GM20000 (cell line): ENCODE results near the gene TNIP1.

Source experiments
- DNase-seq: peaks from one replicate; pipeline ENCODE4 v3.0.0; 2012; ENCODE audit warnings: low spot score
- CTCF ChIP-seq: IDR thresholded peaks from 2 replicates; pipeline ENCODE4 v1.5.1; 2012; ENCODE audit warnings: mild to moderate bottlenecking, control low read depth; ENCODE audit errors: extremely low read depth, missing control alignments

Gene TNIP1

DNA sequence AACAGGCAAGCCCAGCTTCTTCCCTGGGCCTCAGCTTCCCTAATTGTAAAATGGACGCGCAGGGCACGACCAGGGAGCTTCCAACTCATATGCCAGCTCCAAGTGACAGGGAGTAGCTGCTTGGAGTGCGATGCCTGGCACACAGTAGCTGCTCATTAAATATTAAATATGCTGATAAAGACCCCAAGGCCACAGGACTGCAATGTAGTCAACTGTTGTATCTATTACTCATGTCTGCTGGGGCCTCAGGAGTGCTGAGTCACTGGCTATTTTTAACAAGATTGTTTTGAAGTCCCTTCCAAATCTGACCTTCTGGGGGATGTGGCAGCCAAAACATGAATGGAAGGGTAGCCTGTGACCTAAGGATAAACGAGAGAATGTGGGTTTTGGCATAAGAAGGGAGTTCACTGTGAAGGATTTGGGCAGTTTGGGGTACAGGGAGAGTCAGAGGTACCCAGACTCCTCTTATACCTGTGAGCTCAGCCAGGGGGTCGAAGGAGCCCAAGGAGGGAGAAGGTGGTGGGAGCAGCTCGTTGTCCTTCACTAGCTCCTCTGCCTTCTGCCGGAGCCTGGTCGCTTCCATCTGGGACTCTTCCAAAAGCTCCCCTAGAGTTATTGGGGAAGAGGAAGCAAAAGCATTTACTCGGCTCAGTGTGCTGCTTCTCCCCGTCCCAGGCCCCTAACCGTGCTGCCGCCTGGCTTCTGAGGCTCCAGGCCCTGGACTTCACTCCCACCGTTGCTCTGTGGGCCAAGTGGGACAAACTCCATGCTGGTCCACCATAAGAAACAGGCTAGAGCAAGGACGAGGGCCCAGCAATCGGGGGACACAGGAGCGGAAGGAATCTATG, 17.5 kb downstream of the TNIP1 start:
- no peak for TF ChIP-seq CTCF
- no peak for DNase-seq

DNA sequence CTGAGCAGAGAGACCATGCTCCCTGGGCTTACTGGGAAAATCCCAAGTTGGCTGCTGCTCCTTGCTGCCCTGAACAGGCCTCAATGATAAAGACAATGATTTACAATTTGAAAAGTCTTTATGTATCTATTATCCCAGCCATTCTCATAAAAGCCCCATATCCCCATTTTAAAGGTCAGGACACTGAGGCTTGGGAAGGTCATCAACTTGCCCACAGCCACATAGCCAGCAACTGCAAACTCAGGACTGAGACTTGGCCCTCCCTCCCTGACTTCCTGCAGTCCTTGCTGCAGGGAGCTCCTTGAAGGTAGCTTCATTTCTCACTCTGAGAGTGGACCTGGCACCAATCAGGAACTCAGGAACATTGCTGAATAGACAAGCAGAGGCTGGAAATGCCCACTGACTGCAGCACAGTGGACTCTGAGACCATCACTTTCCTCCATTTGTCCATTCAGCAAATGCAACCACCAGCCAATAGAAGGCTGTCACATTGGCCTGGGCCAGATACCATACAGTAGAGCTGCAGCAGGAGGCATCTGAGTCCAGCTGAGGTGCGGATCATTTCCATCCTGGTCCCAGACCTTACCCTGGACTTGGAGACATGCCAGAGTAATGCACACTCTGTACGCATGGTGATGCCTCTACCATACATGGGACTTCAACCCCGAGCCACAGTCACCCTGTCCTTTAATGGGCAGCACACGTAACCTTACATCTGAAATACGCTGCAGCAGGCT, 18.3 kb downstream of the TNIP1 start:
- TF ChIP-seq CTCF = no peak
- no peak for DNase-seq

DNA sequence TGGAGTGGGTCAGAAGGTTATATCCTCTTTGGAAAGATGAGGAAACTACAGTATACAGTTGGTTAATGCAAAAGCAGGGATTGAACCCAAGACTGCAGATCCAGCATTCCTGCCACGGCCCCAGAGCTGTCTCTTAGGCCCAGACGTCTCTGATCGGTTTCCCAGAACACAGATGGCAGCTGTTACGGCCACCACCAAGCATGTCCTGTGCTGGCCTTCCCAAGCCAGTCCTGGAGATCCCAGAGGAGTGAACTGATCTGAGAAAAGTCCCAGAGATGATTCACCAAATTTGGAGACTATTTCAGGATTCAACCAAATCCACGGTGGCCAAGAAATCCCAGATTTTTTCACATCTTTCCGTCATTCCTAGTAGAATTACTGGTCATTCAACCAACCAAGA, 20.1 kb downstream of the TNIP1 start:
- no peak for TF ChIP-seq CTCF
- DNase-seq = no peak

GRCh38 chr5:151058891-151059489, 21.8 kb downstream of the TNIP1 start:
- DNase-seq = no peak

DNA sequence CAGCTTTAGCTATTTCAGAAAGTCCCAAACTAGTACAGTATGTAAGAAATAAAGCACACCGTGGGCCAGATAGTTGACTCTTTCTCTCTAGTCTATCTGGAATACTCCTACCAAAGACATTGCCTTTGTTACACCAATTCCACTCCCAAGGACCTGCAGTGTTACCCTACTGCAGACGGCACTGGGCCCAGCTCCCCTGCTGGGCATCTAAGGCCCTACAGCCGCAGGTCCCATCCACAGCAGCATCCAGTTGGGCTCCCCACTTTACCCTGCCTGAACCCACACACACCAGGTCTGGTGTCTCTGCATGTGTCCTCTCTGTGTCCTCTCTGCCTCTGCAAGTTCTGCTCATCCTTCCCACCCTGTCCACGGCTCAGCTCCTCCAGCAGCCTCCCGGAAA, 22.5 kb downstream of the TNIP1 start:
- TF ChIP-seq CTCF = no peak
- no peak for DNase-seq

More at GRCh38 chr5:151058891-151059489, 21.8 kb downstream of the TNIP1 start:
- TF ChIP-seq CTCF = no peak

DNA sequence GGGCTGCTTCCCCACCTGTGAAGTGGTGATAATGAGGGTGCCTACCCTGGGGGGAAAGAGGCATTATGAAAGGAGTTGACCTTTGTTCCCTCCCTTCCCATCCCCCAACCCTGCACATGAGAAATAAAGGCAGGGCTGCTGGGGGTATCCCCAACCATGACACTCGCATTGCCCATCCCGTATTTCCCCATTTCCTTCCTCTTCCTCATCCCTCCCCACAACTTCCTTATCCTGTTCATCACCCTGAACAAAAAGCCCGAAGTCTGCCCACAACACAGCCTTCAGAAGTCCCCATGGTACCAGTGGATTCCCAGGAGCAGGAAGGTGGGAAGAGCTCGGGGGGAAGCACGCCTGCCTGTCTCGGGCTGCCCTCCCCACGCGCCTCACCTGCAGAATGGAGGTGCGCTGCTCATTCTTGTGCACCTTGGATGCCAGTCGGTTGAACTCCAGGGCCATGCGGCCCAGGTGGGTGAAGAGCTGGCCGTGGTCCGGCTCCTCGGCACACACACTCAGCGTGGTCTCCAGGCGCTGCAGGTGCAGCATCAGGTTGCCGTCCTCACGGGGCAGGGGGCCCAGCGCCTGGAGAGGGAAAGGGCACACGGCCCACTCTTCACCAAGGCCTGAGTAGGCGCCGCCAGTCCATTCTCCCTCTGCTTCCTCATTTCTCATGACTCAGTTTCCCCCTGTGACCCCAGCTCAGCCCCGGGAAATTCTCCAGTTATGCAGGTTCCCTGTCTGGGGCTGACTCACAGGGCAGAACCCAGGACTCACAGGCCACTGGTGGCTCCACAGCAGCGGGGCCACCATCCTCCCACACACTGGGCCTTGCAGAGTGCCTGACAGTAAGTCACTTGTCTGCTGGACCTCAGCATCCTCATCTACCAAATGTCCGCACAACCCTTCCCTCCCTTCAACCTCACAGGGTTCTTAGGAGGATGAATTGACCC, 24.2 kb downstream of the TNIP1 start:
- TF ChIP-seq CTCF = no peak
- DNase-seq = no peak
